ENCODE data around the gene SUFU. TPM values are rescaled to one million over a fixed set of nuclear protein-coding genes. Genes with fewer than 3 reads are reported as not detected.

SUFU gene
- total and polyA plus RNA-seq, 2 of the 13 experiments (the other 11 are each of a cell fraction or from before 2014, with no cell fraction given) = 2.9 to 5.5 TPM

GRCh38 chr10:102550636-102551210 is 47.0 kb downstream of the SUFU start:
- no peaks in the 10 kb centered on the region for H3K79me2 ChIP-seq (ENCODE audit: insufficient read depth, low read length)
- no peaks in the 10 kb centered on the region for H4K20me1 ChIP-seq (ENCODE audit: insufficient read depth, low read length)
- no peak overlapping the region for H3K27ac ChIP-seq (ENCODE audit: extremely low read length, insufficient read depth, low read length)
- no peak overlapping the region for H3K4me2 ChIP-seq (ENCODE audit: low read depth, low read length)
- no peaks in the 10 kb centered on the region for H3K27me3 ChIP-seq (ENCODE audit: control insufficient read depth in 1 of 2, insufficient read depth in 2 of 2, low read length in 2 of 2)
- CTCF ChIA-PET (ENCODE audit: low intra/inter-chr PET ratio, low total read pairs) = no interaction called here
- 100% methylated on average over 9 of the region's 9 CpGs for whole genome bisulfite sequencing (ENCODE audit: low lambda C conversion rate)
- H3K4me1 ChIP-seq (ENCODE audit: insufficient read depth, low read length) = no peaks in the 10 kb centered on the region
- no TSS peak for BruUV-seq (replicated peaks)
- no peaks in the 10 kb centered on the region for H3K9me3 ChIP-seq (ENCODE audit: low read length)
- POLR2A ChIA-PET = no interaction called here
- no peak overlapping the region for H3K4me3 ChIP-seq (replicated peaks in 1 of 3; ENCODE audit: insufficient read depth in 1 of 3, low read depth in 2 of 3, low read length in 3 of 3)
- no peak for TF ChIP-seq ZNF710 (CRISPR knock-in tag; IDR thresholded peaks at IDR 0.05; ENCODE audit: borderline replicate concordance)
- TF ChIP-seq ZKSCAN1 (IDR thresholded peaks at IDR 0.05; ENCODE audit: low read length) = no peak
- in situ Hi-C loops (cut with HindIII; ENCODE audit: extremely low pct_ligation_motif_present, low pct_unique_long_range_greater_than_20kb) = no loop called here
- peaks cover 2 to 10% of the 10 kb centered on the region in 2 experiments; a peak in 3 of 5 replicates for H3K36me3 ChIP-seq (replicated peaks in 1 of 2; ENCODE audit: control insufficient read depth in 1 of 2, insufficient read depth in 2 of 2, low read length in 2 of 2)
- DNase-seq (ENCODE audit: low spot score) = no peak
- no peak overlapping the region for H2AFZ ChIP-seq (ENCODE audit: low read length)
- intact Hi-C loops (cut with micrococcal nuclease; ENCODE audit: unreplicated experiment) = no loop called here
- no peak for FAIRE-seq
- ATAC-seq = no peak
- no peak overlapping the region for H3K9ac ChIP-seq (ENCODE audit: insufficient read depth, low read depth, low read length)

GRCh38 chr10:102552533-102552932 is 48.8 kb downstream of the SUFU start:
- POLR2A ChIA-PET = no interaction called here
- Histone ChIP-seq H3K27ac (ENCODE audit: extremely low read length, insufficient read depth, low read length) (no peak overlapping the region), H3K4me1 (ENCODE audit: insufficient read depth, low read length) (peaks cover 7% of the 10 kb centered on the region; the same call in 1 of the 2 replicates), H3K79me2 (ENCODE audit: insufficient read depth, low read length) (no peaks in the 10 kb centered on the region), H2AFZ (ENCODE audit: low read length) (no peak overlapping the region), H3K36me3 (replicated peaks in 1 of 2; ENCODE audit: control insufficient read depth in 1 of 2, insufficient read depth in 2 of 2, low read length in 2 of 2) (peaks cover 2 to 10% of the 10 kb centered on the region in 2 experiments; a peak in 3 of 5 replicates), H3K9ac (ENCODE audit: insufficient read depth, low read depth, low read length) (no peak overlapping the region), H3K27me3 (ENCODE audit: control insufficient read depth in 1 of 2, insufficient read depth in 2 of 2, low read length in 2 of 2) (no peaks in the 10 kb centered on the region), H3K4me3 (replicated peaks in 1 of 3; ENCODE audit: insufficient read depth in 1 of 3, low read depth in 2 of 3, low read length in 3 of 3) (no peak overlapping the region), H3K4me2 (ENCODE audit: low read depth, low read length) (no peak overlapping the region), H4K20me1 (ENCODE audit: insufficient read depth, low read length) (no peaks in the 10 kb centered on the region), H3K9me3 (ENCODE audit: low read length) (no peaks in the 10 kb centered on the region)
- BruUV-seq (replicated peaks) = no TSS peak
- no peak for DNase-seq (ENCODE audit: low spot score)
- in situ Hi-C loops (cut with HindIII; ENCODE audit: extremely low pct_ligation_motif_present, low pct_unique_long_range_greater_than_20kb) = no loop called here
- WGBS (ENCODE audit: low lambda C conversion rate) = 91% methylated on average over 2 of the region's 2 CpGs
- CTCF ChIA-PET (ENCODE audit: low intra/inter-chr PET ratio, low total read pairs) = no interaction called here
- TF ChIP-seq ZNF567 (CRISPR knock-in tag; IDR thresholded peaks at IDR 0.05; ENCODE audit: borderline replicate concordance) = no peak
- TF ChIP-seq ZNF230 (CRISPR knock-in tag; IDR thresholded peaks at IDR 0.05) = no peak
- TF ChIP-seq ZNF737 (CRISPR knock-in tag; IDR thresholded peaks at IDR 0.05; ENCODE audit: borderline replicate concordance) = no peak
- TF ChIP-seq HDAC6 (IDR thresholded peaks at IDR 0.05; ENCODE audit: low read depth, low read length) = no peak
- no peak for TF ChIP-seq DPF2 (CRISPR knock-in tag; IDR thresholded peaks at IDR 0.05; ENCODE audit: borderline replicate concordance, low read depth)
- intact Hi-C loops (cut with micrococcal nuclease; ENCODE audit: unreplicated experiment) = no loop called here
- no peak for FAIRE-seq
- no peak for ATAC-seq

All from HepG2 (cell line).